Lower leg skin (tissue), 3 donors: ENCODE results near the gene CORO7.

Source experiments
- CTCF ChIP-seq, 3 donors: fragments of 450-650 bp; IDR thresholded peaks; one replicate each; pipeline ENCODE4 v1.5.1; 2016; ENCODE audit warnings: antibody characterized with exemption in 3 of 3, mild to moderate bottlenecking in 3 of 3, moderate library complexity in 2 of 3
- POLR2A ChIP-seq, 2 donors: fragments of 450-650 bp; IDR thresholded peaks; one replicate each; pipeline ENCODE4 v1.6.1; 2016 to 2017; ENCODE audit warnings: antibody characterized with exemption in 2 of 2, mild to moderate bottlenecking in 1 of 2, moderate library complexity in 1 of 2

DNA sequence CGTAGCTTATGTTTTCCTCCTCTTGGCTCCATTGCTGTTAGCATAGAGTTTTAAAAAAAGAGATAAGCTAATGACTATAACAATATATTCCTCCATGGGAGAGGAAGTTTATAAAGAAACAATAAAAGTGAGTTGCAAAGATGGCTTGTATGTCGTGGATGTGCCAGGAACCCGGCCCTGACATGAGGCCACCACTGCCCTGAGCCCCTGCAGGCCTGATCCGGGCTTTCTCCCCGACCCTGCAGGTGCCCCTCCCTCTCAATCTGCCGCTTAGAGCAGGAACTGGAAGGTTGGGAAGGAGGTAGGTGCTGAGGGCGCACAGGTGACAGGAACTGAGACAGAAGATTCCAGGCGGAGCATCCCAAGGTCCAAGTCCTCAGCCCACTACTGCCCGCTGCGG, 76.9 kb downstream of the CORO7 start:
- TF ChIP-seq CTCF (IDR thresholded peaks at IDR 0.05), result no peak
- no peak for TF ChIP-seq POLR2A (IDR thresholded peaks at IDR 0.05)
